Astrocyte of the cerebellum (primary cell): ENCODE results near the gene CNOT6.
A peak's percentile ranks its signal among the peaks of the same experiment; 100 is the strongest.

Experiments
- DNase-seq: peaks from one replicate; pipeline ENCODE4 v3.0.0-alpha.2; 2011; ENCODE audit warnings: low read depth
- H3K4me3 ChIP-seq: 2 replicates; pipeline ENCODE4 v1.5.1; 2011; ENCODE audit warnings: mild to moderate bottlenecking, low read depth, low read length, moderate library complexity
- in situ Hi-C: cut with HindIII; loops from 2 replicates; pipeline ENCODE4 v1.10.0; 2017; ENCODE audit warnings: low sequenced_read_pairs
- TF ChIP-seq, protein P1 (sequence below): IDR thresholded peaks from 2 replicates; pipeline ENCODE4 v1.5.1; 2012; ENCODE audit warnings: low read length, low read depth, moderate library complexity, mild to moderate bottlenecking; ENCODE audit errors: missing control alignments

The CNOT6 gene

DNA sequence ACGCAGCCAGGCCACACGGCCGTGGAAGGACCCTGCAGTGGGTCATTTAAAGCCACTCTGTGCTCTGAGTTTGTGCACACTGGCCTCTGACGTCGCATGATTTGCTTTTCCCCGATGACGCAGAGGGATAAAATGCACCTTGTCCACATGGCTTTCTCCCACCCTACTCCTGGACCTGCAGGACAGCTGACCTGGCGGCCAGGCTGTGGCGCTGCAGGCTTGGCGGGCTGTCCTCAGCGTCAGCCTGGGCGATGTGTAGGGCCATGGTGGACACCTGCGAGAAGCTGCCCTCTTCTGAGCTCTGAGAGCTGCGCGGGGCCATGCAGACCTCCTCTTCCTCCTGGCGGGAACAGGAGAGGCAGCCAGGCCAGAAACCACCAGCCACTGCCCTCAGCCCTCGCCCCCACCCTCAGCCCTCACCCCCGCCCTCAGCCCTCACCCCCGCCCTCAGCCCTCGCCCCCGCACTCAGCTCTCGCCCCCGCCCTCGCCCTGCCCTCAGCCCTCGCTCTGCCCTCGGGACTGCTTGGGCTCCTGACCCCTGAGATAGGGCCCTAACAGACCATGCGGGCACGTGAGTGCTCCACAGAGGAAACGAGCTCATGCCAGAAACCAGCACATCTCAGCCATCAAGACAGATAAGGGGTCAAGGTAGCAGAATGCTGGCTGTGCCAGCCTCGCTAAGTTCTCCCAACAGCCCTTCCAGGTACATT lies 117.1 kb downstream of the CNOT6 start:
- H3K4me3 ChIP-seq, result no peak overlapping the region
- in situ Hi-C loops, result no loop called here
- TF ChIP-seq, protein P1, sequence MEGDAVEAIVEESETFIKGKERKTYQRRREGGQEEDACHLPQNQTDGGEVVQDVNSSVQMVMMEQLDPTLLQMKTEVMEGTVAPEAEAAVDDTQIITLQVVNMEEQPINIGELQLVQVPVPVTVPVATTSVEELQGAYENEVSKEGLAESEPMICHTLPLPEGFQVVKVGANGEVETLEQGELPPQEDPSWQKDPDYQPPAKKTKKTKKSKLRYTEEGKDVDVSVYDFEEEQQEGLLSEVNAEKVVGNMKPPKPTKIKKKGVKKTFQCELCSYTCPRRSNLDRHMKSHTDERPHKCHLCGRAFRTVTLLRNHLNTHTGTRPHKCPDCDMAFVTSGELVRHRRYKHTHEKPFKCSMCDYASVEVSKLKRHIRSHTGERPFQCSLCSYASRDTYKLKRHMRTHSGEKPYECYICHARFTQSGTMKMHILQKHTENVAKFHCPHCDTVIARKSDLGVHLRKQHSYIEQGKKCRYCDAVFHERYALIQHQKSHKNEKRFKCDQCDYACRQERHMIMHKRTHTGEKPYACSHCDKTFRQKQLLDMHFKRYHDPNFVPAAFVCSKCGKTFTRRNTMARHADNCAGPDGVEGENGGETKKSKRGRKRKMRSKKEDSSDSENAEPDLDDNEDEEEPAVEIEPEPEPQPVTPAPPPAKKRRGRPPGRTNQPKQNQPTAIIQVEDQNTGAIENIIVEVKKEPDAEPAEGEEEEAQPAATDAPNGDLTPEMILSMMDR, result no peak
- DNase-seq, result no peak

DNA sequence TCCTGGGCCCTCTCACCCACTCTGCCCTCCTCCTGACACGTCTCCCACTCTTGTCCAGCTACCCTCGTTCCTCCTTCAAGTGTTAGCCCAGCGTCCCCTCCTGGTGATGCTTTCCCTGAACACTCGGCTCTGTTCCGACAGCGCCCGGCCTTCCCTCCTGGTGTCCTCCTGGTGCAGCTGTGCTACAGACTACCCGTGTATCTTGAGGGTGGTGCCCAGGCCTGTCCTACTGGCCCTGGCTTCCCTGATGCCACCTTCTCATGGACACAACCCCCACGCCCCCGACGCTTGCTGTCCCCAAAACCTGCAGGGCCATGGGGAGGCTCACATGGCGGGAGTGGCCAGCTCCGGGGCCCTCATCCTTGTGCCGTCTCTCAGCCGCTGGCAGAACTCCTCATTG lies 118.5 kb downstream of the CNOT6 start:
- H3K4me3 ChIP-seq, result no peak overlapping the region
- TF ChIP-seq, protein P1, result no peak
- DNase-seq, result no peak
- in situ Hi-C loops, result no loop called here

DNA sequence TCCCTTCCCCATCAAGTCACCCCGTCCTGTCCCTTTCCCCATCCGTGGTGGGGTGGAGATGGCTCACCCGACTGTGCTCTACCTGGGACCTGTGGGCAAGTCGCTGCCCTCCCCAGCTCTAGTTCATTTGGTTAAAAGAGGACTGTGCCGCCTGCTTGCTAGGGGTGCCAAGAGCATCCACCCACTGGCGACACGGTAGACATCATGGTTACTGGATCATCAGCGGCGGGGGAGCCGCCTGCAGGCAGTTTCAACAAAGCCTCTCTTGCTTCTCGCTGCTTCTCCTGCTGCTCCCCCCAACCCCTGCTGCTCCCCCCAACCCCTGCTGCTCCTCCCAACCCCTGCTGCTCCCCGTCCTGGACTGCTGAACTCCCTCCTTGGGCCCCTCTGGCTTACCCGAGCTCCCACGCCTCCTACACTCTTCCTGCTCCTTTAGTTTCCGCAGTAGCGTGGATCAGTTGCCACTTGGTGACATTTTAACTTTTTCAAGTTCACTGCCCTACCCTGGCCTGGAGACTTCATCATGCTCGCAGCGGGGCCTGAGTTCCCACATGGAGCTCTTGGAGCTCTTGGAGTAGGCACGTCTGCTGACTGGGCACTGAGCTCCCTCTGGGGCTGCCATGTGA lies 119.1 kb downstream of the CNOT6 start:
- in situ Hi-C loops, result no loop called here
- no peak overlapping the region for H3K4me3 ChIP-seq

DNA sequence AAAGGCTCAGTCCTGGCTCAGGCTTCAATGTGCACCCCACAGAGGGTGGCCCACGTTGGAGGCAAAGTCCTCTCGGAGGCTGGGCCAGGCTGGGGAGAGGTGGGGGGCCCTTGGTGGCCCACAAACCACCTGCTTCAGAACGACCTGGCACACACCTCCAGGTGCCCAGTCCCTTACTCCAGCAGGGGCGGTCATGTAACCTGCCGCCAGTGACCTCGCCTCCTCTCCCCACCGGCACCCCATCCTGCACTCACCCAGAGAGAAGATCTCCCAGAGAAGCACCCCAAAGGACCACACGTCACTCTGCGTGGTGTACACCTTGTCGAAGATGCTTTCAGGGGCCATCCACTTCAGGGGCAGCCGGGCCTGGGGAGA lies 119.6 kb downstream of the CNOT6 start:
- TF ChIP-seq, protein P1, result no peak
- DNase-seq, result no peak
- in situ Hi-C loops, result no loop called here
- H3K4me3 ChIP-seq, result no peak overlapping the region

More for the DNA sequence above, 119.1 kb downstream of the CNOT6 start:
- DNase-seq, result no peak
- TF ChIP-seq, protein P1, result no peak

DNA sequence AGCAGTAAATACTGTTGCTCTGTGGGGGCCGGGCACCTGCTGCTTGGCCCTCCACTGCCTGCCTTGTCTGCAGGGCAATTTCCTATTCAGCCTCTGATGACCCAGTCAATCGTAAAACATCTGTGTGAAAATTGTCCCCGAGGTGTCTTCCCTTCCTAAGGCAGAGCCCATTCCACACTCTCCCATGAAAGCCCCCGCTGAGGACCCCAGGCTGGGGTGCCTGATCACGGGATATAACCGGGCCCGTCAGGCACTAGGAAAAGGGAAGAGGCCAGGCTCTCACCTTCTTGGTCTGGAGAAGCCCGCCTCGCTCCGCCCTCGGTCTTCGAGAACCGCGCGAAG lies 124.3 kb downstream of the CNOT6 start:
- H3K4me3 ChIP-seq, result peak overlapping the region; percentile 34
- DNase-seq, result no peak

DNA sequence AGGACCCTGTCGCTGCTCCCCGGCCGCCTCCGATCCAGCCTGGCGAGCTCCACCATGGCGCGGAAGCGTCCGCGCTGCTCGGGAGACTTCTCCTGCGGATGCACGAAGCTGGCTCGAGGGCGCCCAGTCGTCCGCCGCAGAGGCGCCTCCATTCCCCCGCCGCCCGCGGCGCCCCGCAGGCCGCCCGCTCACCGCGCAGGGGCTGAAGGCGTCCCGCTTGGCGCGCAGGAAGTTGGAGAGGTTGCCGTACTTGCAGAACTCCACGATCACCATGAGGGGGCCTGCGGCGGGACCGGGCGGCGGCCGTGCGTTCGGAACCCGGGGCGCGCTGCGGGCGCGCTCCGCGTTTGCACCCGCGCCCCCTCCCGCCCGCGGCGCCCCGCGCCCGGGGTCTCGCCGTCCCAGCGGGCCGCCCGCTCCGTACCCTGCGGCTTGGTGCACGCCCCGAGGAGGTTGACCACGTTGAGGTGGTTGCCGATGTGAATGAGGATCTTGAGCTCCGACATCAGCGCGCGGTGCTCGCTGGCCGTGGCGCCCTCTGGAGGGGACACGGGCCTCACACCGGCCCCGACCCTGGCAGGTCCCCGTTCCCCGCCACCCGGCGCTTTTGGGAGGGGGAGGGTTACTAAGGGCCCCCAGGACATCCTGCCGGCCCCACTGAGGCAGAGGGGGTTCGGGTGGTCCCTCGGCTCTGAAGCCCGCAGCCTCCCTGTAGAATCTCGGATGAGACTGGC lies 124.8 kb downstream of the CNOT6 start:
- no peak for DNase-seq
- TF ChIP-seq, protein P1, result peak; percentile 47
- H3K4me3 ChIP-seq, result peak overlapping the region; percentile 34
- in situ Hi-C loops, result no loop called here

More for the DNA sequence above, 124.3 kb downstream of the CNOT6 start:
- in situ Hi-C loops, result no loop called here
- TF ChIP-seq, protein P1, result no peak
